ENCODE results near the gene DNAH10. TPM values are rescaled to one million over a fixed set of nuclear protein-coding genes. Genes with fewer than 3 reads are reported as not detected.
A peak's percentile ranks its signal among the peaks of the same experiment; 100 is the strongest.

DNAH10 gene
- total and polyA plus RNA-seq, 2 of the 4 experiments (the other 2 are of a cell fraction), result 0.18 to 0.22 TPM

DNA sequence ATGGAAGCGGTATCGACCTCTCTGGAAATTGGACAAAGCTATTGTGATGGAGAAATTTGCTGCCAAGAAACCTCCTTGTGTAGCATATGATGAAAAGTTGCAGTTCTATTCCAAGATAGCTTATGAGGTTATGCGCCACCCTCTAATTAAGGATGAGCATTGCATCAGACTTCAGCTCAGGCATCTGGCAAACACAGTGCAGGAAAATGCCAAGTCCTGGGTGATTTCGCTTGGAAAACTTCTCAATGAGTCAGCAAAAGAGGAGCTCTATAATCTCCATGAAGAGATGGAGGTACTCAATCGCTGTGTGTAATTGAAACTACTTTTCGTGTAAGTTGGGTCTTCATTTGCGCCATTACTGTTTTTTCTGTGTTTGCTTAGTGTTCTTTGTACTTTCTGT, 51.2 kb downstream of the DNAH10 start:
- Histone ChIP-seq H2BK5ac (ENCODE audit: low read depth, low read length, poor library complexity, severe bottlenecking) (no peak overlapping the region), H3K4me1 (ENCODE audit: control insufficient read depth, insufficient read depth, low read length) (no peaks in the 10 kb centered on the region), H4K5ac (ENCODE audit: low read depth, low read length) (no peak overlapping the region), H3K27ac (ENCODE audit: insufficient read depth, low read length) (no peak overlapping the region), H3K23ac (ENCODE audit: low read depth, low read length) (no peak overlapping the region), H3K9ac (ENCODE audit: low read depth, low read length) (no peak overlapping the region), H3K9me1 (ENCODE audit: insufficient read depth, low read length) (no peaks in the 10 kb centered on the region), H3K56ac (ENCODE audit: extremely low read depth, insufficient read depth, low read length) (no peak overlapping the region), H2BK15ac (ENCODE audit: low read depth, low read length) (no peak overlapping the region), H3K4me2 (ENCODE audit: low read depth, low read length) (no peak overlapping the region), H4K91ac (ENCODE audit: insufficient read depth, low read depth, low read length) (no peak overlapping the region), H4K8ac (ENCODE audit: low read depth in 2 of 2, low read length in 2 of 2) (no peak overlapping the region), H3K4ac (ENCODE audit: low read depth, low read length) (no peak overlapping the region), H2AFZ (replicated peaks; ENCODE audit: low read length, poor library complexity) (no peak overlapping the region), H2AK9ac (replicated peaks; ENCODE audit: low read depth, low read length, poor library complexity) (no peak overlapping the region), H3K4me3 (ENCODE audit: insufficient read depth, low read depth, low read length) (no peak overlapping the region), H3K36me3 (ENCODE audit: control insufficient read depth, insufficient read depth, low read length) (no peaks in the 10 kb centered on the region), H4K20me1 (ENCODE audit: insufficient read depth, low read length) (no peaks in the 10 kb centered on the region), H3K18ac (ENCODE audit: low read depth, low read length) (no peak overlapping the region), H3K79me1 (ENCODE audit: low read depth in 1 of 2, low read length in 2 of 2) (no peaks in the 10 kb centered on the region), H2BK120ac (ENCODE audit: low read depth, low read length) (no peak overlapping the region), H2BK20ac (ENCODE audit: low read depth, low read length) (no peak overlapping the region), H3K14ac (replicated peaks; ENCODE audit: low read depth, low read length) (no peak overlapping the region), H2AK5ac (ENCODE audit: low read depth, low read length) (no peak overlapping the region), H3K27me3 (ENCODE audit: control insufficient read depth, insufficient read depth, low read length) (peaks cover 4% of the 10 kb centered on the region; the same call in 1 of the 2 replicates), H3K9me3 (ENCODE audit: control insufficient read depth, insufficient read depth, low read length) (peaks cover 8% of the 10 kb centered on the region)
- no TSS peak for BruUV-seq (replicated peaks)
- no CpG with 5 or more reads among the region's 7 CpGs for WGBS, 2 experiments (ENCODE audit: extremely low coverage in 2 of 2, insufficient read length in 1 of 2)
- DNase-seq (peak; percentile 12), ATAC-seq (ENCODE audit: low read depth) (no peak)
- TF ChIP-seq CEBPB (IDR thresholded peaks at IDR 0.05; ENCODE audit: low read depth, low read length), result 0 out of 2 replicates have a peak, but pooled peaks have one; percentile 34
- TF ChIP-seq NFE2L2 (IDR thresholded peaks at IDR 0.05; ENCODE audit: low read depth, low read length), result peak; percentile 56
- no peak for TF ChIP-seq MAZ (IDR thresholded peaks at IDR 0.05; ENCODE audit: borderline replicate concordance, low read depth, low read length)
- ChIA-PET CTCF (interaction anchor here (0.6 to 1.0 kb wide), 2 partner anchors 13 to 267 kb away, joined by 4 read pairs; no protein-coding TSS in a partner anchor), POLR2A (ENCODE audit: unreplicated experiment) (no interaction called here)
- dilution Hi-C loops (cut with HindIII; ENCODE audit: low sequenced_read_pairs, unreplicated experiment) (no loop called here), in situ Hi-C loops (cut with MboI; ENCODE audit: low sequenced_read_pairs) (no loop called here), intact Hi-C loops (cut with micrococcal nuclease) (no loop called here)
